Ishikawa (cell line): ENCODE data around the gene RBM5.
A peak's percentile ranks its signal among the peaks of the same experiment; 100 is the strongest.

Experiments
- CEBPB ChIP-seq: IDR thresholded peaks from 2 replicates; pipeline ENCODE4 v1.6.1; 2012
- CREB1 ChIP-seq: IDR thresholded peaks from 2 replicates; pipeline ENCODE4 v1.6.1; 2012; ENCODE audit warnings: low read depth
- EGR1 ChIP-seq: IDR thresholded peaks from 2 replicates; pipeline ENCODE4 v1.6.1; 2012
- EP300 ChIP-seq: IDR thresholded peaks from 2 replicates; pipeline ENCODE4 v1.6.1; 2012; ENCODE audit warnings: borderline replicate concordance
- FOXM1 ChIP-seq: IDR thresholded peaks from 2 replicates; pipeline ENCODE4 v1.6.1; 2012; ENCODE audit warnings: low read depth, borderline replicate concordance
- MAX ChIP-seq: IDR thresholded peaks from 2 replicates; pipeline ENCODE4 v1.6.1; 2012
- NFIC ChIP-seq: IDR thresholded peaks from 2 replicates; pipeline ENCODE4 v1.6.1; 2012
- RAD21 ChIP-seq: IDR thresholded peaks from 2 replicates; pipeline ENCODE4 v1.6.1; 2012; ENCODE audit warnings: low read depth
- REST ChIP-seq: IDR thresholded peaks from 2 replicates; pipeline ENCODE4 v1.6.1; 2012; ENCODE audit warnings: low read depth, mild to moderate bottlenecking
- TAF1 ChIP-seq: IDR thresholded peaks from 2 replicates; pipeline ENCODE4 v1.6.1; 2012; ENCODE audit warnings: low read depth, mild to moderate bottlenecking
- TCF12 ChIP-seq: IDR thresholded peaks from 2 replicates; pipeline ENCODE4 v1.6.1; 2012; ENCODE audit warnings: low read depth
- TEAD4 ChIP-seq: IDR thresholded peaks from 2 replicates; pipeline ENCODE4 v1.6.1; 2012
- USF1 ChIP-seq: IDR thresholded peaks from 2 replicates; pipeline ENCODE4 v1.6.1; 2012
- YY1 ChIP-seq: IDR thresholded peaks from 2 replicates; pipeline ENCODE4 v1.6.1; 2012; ENCODE audit warnings: low read depth
- ZBTB7A ChIP-seq: IDR thresholded peaks from 2 replicates; pipeline ENCODE4 v1.6.1; 2012; ENCODE audit warnings: low read depth

The RBM5 gene

GRCh38 chr3:50163572-50164455 lies 75.1 kb downstream of the RBM5 start:
- TF ChIP-seq TEAD4 (peak; percentile 88), EGR1 (no peak), USF1 (peak; percentile 33; the same call in 1 of the 2 replicates), EP300 (peak; percentile 95), RAD21 (peak; percentile 22; the same call in 1 of the 2 replicates), CEBPB (peak; percentile 47; the same call in 1 of the 2 replicates), REST (no peak), TAF1 (0 out of 2 replicates have a peak, but pooled peaks have one; percentile 30), FOXM1 (peak; percentile 70), YY1 (0 out of 2 replicates have a peak, but pooled peaks have one; percentile 21), ZBTB7A (peak; percentile 87), MAX (peak; percentile 77), CREB1 (no peak), TCF12 (peak; percentile 92), NFIC (peak; percentile 100)

GRCh38 chr3:50164481-50164880 lies 75.8 kb downstream of the RBM5 start:
- TF ChIP-seq TEAD4 = no peak
- TF ChIP-seq EGR1 = no peak
- TF ChIP-seq MAX = no peak; the same call in 1 of the 2 replicates
- TF ChIP-seq TAF1 = no peak
- TF ChIP-seq ZBTB7A = no peak
- TF ChIP-seq YY1 = no peak
- no peak for TF ChIP-seq NFIC
- no peak for TF ChIP-seq CEBPB
- no peak for TF ChIP-seq EP300
- TF ChIP-seq FOXM1 = no peak
- no peak for TF ChIP-seq CREB1
- TF ChIP-seq USF1 = no peak
- no peak for TF ChIP-seq TCF12
- no peak for TF ChIP-seq RAD21

GRCh38 chr3:50164984-50165909 lies 76.5 kb downstream of the RBM5 start:
- no peak for TF ChIP-seq YY1
- TF ChIP-seq EP300 = peak; percentile 77
- no peak for TF ChIP-seq RAD21
- TF ChIP-seq ZBTB7A = peak; percentile 54; the same call in 1 of the 2 replicates
- peak; percentile 71 for TF ChIP-seq TEAD4
- TF ChIP-seq USF1 = peak; percentile 56
- TF ChIP-seq CEBPB = no peak
- peak; percentile 0; the same call in 1 of the 2 replicates for TF ChIP-seq TCF12
- TF ChIP-seq CREB1 = no peak
- TF ChIP-seq NFIC = peak; percentile 73
- no peak for TF ChIP-seq REST
- no peak for TF ChIP-seq EGR1
- peak; percentile 65 for TF ChIP-seq MAX
- TF ChIP-seq FOXM1 = no peak
- no peak for TF ChIP-seq TAF1
